ENCODE data around the gene G0S2. TPM values are rescaled to one million over a fixed set of nuclear protein-coding genes. Genes with fewer than 3 reads are reported as not detected.
"Not testable (repeated sequence)": the region's sequence is repeated elsewhere in the genome, so short reads cannot be mapped to it uniquely, and the experiment has no call there.

Gene G0S2
- total RNA-seq, 4 donors from 2014 or later: 60.8 to 1,224 (median 333) TPM

DNA sequence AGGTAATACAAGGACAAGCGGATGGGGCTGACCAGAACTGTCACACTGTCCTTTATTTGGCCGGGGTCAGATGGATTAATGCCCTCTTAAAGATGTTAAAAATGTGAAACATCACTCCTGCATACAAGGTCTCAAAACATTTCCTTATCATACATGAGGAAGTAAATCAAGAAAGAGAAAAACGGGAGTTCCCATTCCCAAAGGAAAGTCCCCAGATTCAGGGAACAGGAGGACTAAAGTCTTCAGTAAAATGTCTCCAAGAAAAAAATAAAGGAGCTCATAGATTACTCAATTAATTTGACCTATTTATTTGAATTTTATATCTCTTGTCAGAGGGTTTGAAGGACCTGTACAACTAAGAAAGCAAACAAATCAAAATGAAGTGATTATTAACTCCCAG, 16.0 kb downstream of the G0S2 start:
- 69 to 80% methylated on average over 3 of the region's 3 CpGs for WGBS, 2 donors
- Histone ChIP-seq H3K9me3 (no peaks in the 10 kb centered on the region), H3K4me3 (no peak overlapping the region), H3K36me3 (no peaks in the 10 kb centered on the region), H3K27ac (no peak overlapping the region), H3K4me1 (peaks cover 0 to 12% (median 0%) of the 10 kb centered on the region in 4 donors), H3K27me3 (no peaks in the 10 kb centered on the region)
- TF ChIP-seq EP300 (IDR thresholded peaks at IDR 0.05) (no peak), POLR2A (IDR thresholded peaks at IDR 0.05) (no peak)
- TF ChIP-seq, protein P1, sequence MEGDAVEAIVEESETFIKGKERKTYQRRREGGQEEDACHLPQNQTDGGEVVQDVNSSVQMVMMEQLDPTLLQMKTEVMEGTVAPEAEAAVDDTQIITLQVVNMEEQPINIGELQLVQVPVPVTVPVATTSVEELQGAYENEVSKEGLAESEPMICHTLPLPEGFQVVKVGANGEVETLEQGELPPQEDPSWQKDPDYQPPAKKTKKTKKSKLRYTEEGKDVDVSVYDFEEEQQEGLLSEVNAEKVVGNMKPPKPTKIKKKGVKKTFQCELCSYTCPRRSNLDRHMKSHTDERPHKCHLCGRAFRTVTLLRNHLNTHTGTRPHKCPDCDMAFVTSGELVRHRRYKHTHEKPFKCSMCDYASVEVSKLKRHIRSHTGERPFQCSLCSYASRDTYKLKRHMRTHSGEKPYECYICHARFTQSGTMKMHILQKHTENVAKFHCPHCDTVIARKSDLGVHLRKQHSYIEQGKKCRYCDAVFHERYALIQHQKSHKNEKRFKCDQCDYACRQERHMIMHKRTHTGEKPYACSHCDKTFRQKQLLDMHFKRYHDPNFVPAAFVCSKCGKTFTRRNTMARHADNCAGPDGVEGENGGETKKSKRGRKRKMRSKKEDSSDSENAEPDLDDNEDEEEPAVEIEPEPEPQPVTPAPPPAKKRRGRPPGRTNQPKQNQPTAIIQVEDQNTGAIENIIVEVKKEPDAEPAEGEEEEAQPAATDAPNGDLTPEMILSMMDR (IDR thresholded peaks at IDR 0.05): no peak
- no peak for DNase-seq (ENCODE audit: low spot score in 2 of 2)

DNA sequence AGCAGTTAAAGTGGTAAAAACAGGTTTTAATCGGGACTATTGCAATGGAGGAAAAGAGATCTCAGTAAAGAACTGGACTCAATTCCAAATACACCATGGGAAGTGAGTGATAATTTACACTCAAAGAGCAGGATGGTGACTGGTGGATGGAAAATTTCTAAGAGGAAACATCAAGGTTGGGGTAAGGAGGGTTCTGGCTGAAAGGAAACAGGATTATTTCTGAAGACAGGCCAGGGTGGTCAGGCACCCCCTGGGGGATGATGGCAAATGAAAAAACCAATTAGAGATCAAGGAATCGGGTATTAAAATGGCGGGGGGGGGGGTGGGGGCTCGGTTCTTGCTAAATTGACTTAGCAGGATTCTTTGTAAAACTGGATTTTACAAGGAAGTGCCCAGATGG, 17.1 kb downstream of the G0S2 start:
- Histone ChIP-seq H3K9me3 (no peaks in the 10 kb centered on the region), H3K27ac (no peak overlapping the region), H3K27me3 (no peaks in the 10 kb centered on the region), H3K4me3 (no peak overlapping the region), H3K4me1 (peaks cover 0 to 11% (median 0%) of the 10 kb centered on the region in 4 donors), H3K36me3 (no peaks in the 10 kb centered on the region)
- no peak for TF ChIP-seq EP300 (IDR thresholded peaks at IDR 0.05)
- 51 to 61% methylated on average over 4 of the region's 4 CpGs for WGBS, 2 donors
- DNase-seq (ENCODE audit: low spot score in 2 of 2): no peak

DNA sequence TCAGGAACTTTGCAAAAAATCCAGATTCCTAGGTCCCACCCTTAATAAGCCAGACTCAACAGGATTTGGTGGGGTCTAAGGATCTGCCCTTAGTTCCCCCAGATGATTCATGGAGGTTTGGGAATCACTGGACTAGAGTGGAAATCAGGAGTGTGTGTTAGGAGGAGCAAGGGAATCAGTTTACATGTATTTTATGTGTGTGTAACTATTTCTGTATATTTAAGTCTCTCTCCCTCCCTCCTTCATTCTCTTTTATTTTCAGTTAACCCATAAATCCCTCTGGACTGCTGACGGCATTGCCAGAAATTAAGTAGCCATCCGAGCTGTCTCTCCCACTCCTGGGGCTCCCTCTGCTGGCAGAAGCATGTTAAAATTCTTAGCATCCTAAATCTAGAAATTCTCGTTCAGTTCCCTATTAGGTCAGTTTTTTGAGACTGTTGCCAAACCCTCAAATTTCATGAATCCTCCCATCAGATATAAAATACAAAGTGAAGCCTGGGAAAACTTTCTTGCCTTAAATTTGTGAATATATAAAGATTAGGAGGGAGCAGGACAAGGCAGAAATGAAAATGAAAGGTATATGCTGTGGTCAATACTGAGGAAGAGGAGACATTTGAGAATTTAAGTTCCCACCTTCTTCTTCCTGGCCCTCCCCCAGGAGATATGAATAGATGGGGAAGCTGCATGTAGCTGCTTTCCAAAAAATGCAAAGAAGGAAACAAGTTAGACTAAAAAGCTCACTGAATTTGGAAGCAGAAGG, 17.7 kb downstream of the G0S2 start:
- H3K4me1 ChIP-seq: peaks cover 0 to 8% (median 0%) of the 10 kb centered on the region in 4 donors
- H3K36me3 ChIP-seq: no peaks in the 10 kb centered on the region
- DNase-seq (ENCODE audit: low spot score in 2 of 2): peak; percentile 34 to 77
- H3K9me3 ChIP-seq: no peaks in the 10 kb centered on the region
- TF ChIP-seq, protein P1 (IDR thresholded peaks at IDR 0.05): peak; percentile 71 to 81 (median 75)
- TF ChIP-seq EP300 (IDR thresholded peaks at IDR 0.05) (peak in 1 of 2 donors; percentile 14), POLR2A (IDR thresholded peaks at IDR 0.05) (no peak)
- WGBS, 2 donors: 1 to 3% methylated on average over 3 of the region's 3 CpGs
- H3K27ac ChIP-seq: no peak overlapping the region
- no peak overlapping the region for H3K4me3 ChIP-seq
- H3K27me3 ChIP-seq: no peaks in the 10 kb centered on the region

DNA sequence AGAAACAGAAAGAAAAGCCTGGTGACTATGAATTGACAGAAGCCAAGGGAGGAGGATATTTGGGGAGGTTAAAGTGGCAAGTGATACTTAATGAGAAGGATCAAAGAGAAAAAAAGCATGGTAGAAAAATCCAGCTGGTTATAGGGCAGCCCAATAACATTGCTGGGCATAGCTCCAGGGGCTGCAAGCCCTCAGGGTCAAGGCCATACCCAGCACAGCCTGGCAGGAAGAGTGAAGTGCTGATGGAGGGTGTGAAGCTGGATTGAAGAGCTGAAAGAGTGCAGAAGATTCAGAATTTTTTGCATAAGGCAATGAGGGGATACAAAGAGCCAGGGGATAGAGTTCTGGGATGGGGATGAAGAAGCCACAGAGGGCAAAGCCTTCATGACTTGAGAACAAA, 21.5 kb downstream of the G0S2 start:
- Histone ChIP-seq H3K36me3 (no peaks in the 10 kb centered on the region), H3K4me1 (peaks cover 0 to 8% (median 0%) of the 10 kb centered on the region in 4 donors), H3K4me3 (no peak overlapping the region), H3K27me3 (no peaks in the 10 kb centered on the region), H3K27ac (no peak overlapping the region), H3K9me3 (no peaks in the 10 kb centered on the region)
- TF ChIP-seq POLR2A (IDR thresholded peaks at IDR 0.05) (no peak), EP300 (IDR thresholded peaks at IDR 0.05) (no peak)
- TF ChIP-seq, protein P1 (IDR thresholded peaks at IDR 0.05): no peak
- no peak for DNase-seq (ENCODE audit: low spot score in 2 of 2)

GRCh38 chr1:209697126-209697525, 21.9 kb downstream of the G0S2 start:
- Histone ChIP-seq H3K4me1 (peaks cover 0 to 8% (median 0%) of the 10 kb centered on the region in 4 donors), H3K27ac (no peak overlapping the region), H3K4me3 (no peak overlapping the region), H3K36me3 (no peaks in the 10 kb centered on the region), H3K9me3 (no peaks in the 10 kb centered on the region), H3K27me3 (no peaks in the 10 kb centered on the region)
- 82 to 95% methylated on average over 3 of the region's 3 CpGs for WGBS, 2 donors
- no peak for TF ChIP-seq EP300 (IDR thresholded peaks at IDR 0.05)
- TF ChIP-seq POLR2A (IDR thresholded peaks at IDR 0.05): no peak
- TF ChIP-seq, protein P1 (IDR thresholded peaks at IDR 0.05): no peak
- no peak for DNase-seq (ENCODE audit: low spot score in 2 of 2)

DNA sequence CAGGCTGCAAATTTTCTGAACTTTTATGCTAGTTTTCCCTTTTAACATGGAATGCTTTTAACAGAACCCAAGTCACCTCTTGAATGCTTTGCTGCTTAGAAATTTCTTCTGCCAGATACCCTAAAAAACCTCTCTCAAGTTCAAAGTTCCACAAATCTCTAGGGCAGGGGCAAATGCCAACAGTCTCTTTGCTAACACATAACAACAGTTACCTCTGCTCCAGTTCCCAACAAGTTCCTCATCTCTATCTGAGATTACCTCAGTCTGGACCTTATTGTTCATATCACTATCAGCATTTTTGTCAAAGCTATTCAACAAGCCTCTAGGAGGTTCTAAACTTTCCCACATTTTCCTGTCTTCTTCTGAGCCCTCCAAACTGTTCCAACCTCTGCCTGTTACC, 25.5 kb downstream of the G0S2 start:
- not testable (repeated sequence) for H3K36me3 ChIP-seq; H3K9me3 ChIP-seq; H3K27me3 ChIP-seq; DNase-seq (ENCODE audit: low spot score in 2 of 2); H3K4me3 ChIP-seq; H3K27ac ChIP-seq; H3K4me1 ChIP-seq
